Osteoblast (primary cell): Measurements from ENCODE around the gene TAB2. TPM values are rescaled to one million over a fixed set of nuclear protein-coding genes. Genes with fewer than 3 reads are reported as not detected.

Source experiments
- DNase-seq: peaks from one replicate; pipeline ENCODE4 v3.0.0; 2011; ENCODE audit warnings: low spot score, mixed read lengths; ENCODE audit not compliant: insufficient read length; ENCODE audit errors: missing footprints
- H2AFZ ChIP-seq: 2 replicates; pipeline ENCODE4 v1.6.0; 2011; ENCODE audit warnings: mild to moderate bottlenecking, low read length
- H3K27ac ChIP-seq: 2 replicates; pipeline ENCODE4 v1.5.1; 2011; ENCODE audit warnings: mild to moderate bottlenecking, low read depth, low read length, moderate library complexity
- H3K27me3 ChIP-seq: 2 replicates; pipeline ENCODE4 v1.6.0; 2012; ENCODE audit warnings: mild to moderate bottlenecking, control low read depth, inconsistent platforms, low read length, moderate library complexity; ENCODE audit not compliant: insufficient read depth
- H3K36me3 ChIP-seq: 2 replicates; pipeline ENCODE4 v1.5.1; 2011; ENCODE audit warnings: mild to moderate bottlenecking, low read length, control low read depth, moderate library complexity; ENCODE audit not compliant: insufficient read depth
- H3K4me1 ChIP-seq: 2 replicates; pipeline ENCODE4 v1.5.1; 2011; ENCODE audit warnings: mild to moderate bottlenecking, low read length, control low read depth, moderate library complexity; ENCODE audit not compliant: insufficient read depth
- H3K4me2 ChIP-seq: 2 replicates; pipeline ENCODE4 v1.6.0; 2011; ENCODE audit warnings: mild to moderate bottlenecking, low read length; ENCODE audit not compliant: insufficient read depth
- H3K4me3 ChIP-seq: fragments of 200-600 bp; sonication (generic); 3 replicates; pipeline ENCODE4 v1.5.1; 2012; ENCODE audit warnings: mild to moderate bottlenecking, low read length, inconsistent platforms; ENCODE audit not compliant: insufficient read depth
- H3K79me2 ChIP-seq: 2 replicates; pipeline ENCODE4 v1.6.0; 2012; ENCODE audit warnings: mild to moderate bottlenecking, low read length, control low read depth, inconsistent platforms; ENCODE audit not compliant: insufficient read depth
- H3K9me3 ChIP-seq: 2 replicates; pipeline ENCODE4 v1.5.1; 2011; ENCODE audit warnings: low read depth, low read length, control low read depth
- H4K20me1 ChIP-seq: 2 replicates; pipeline ENCODE4 v1.6.0; 2012; ENCODE audit warnings: mild to moderate bottlenecking, low read length, control low read depth; ENCODE audit not compliant: insufficient read depth
- total RNA-seq: library from RNA; depleted of rRNA; stranded (reverse); fragments of >200 nt; gene quantifications from 2 replicates; pipeline ENCODE4 v1.2.3, GENCODE V29; 2012
- TF ChIP-seq, protein P1 (sequence below): IDR thresholded peaks from 2 replicates; pipeline ENCODE4 v1.5.1; 2011; ENCODE audit warnings: mild to moderate bottlenecking, low read depth, low read length, moderate library complexity; ENCODE audit errors: extremely low read depth

The TAB2 gene
- total RNA-seq, 1 donor: 28.2 TPM

DNA sequence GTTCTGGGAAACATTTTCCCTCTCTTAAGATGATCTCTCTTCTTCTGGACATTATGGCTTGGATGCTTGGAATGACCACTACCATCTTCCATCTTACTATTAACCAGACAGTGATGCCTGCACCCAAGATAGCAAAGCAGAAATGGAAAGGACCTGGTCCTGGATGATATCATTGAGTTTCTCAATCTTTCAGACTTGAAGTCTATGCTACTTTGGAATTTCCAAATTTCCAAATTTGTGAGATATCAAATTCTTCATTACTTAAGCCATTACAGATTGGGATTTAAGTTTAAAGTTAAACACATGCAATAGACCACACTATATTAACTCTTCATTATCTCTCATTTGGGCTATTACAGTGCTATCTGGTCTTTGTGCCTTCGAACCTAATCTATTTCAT lies 3.7 kb upstream of the TAB2 start:
- H3K27ac ChIP-seq: no peak overlapping the region
- no peak overlapping the region for H3K4me2 ChIP-seq
- H3K79me2 ChIP-seq: peaks cover 19% of the 10 kb centered on the region
- no peak overlapping the region for H2AFZ ChIP-seq
- H3K9me3 ChIP-seq: no peaks in the 10 kb centered on the region
- peaks cover 4% of the 10 kb centered on the region for H3K27me3 ChIP-seq
- no peak for DNase-seq
- H3K4me1 ChIP-seq: no peaks in the 10 kb centered on the region
- H3K36me3 ChIP-seq: no peaks in the 10 kb centered on the region
- no peak overlapping the region for H3K4me3 ChIP-seq
- H4K20me1 ChIP-seq: peaks cover 5% of the 10 kb centered on the region
- TF ChIP-seq, protein P1, sequence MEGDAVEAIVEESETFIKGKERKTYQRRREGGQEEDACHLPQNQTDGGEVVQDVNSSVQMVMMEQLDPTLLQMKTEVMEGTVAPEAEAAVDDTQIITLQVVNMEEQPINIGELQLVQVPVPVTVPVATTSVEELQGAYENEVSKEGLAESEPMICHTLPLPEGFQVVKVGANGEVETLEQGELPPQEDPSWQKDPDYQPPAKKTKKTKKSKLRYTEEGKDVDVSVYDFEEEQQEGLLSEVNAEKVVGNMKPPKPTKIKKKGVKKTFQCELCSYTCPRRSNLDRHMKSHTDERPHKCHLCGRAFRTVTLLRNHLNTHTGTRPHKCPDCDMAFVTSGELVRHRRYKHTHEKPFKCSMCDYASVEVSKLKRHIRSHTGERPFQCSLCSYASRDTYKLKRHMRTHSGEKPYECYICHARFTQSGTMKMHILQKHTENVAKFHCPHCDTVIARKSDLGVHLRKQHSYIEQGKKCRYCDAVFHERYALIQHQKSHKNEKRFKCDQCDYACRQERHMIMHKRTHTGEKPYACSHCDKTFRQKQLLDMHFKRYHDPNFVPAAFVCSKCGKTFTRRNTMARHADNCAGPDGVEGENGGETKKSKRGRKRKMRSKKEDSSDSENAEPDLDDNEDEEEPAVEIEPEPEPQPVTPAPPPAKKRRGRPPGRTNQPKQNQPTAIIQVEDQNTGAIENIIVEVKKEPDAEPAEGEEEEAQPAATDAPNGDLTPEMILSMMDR: no peak

DNA sequence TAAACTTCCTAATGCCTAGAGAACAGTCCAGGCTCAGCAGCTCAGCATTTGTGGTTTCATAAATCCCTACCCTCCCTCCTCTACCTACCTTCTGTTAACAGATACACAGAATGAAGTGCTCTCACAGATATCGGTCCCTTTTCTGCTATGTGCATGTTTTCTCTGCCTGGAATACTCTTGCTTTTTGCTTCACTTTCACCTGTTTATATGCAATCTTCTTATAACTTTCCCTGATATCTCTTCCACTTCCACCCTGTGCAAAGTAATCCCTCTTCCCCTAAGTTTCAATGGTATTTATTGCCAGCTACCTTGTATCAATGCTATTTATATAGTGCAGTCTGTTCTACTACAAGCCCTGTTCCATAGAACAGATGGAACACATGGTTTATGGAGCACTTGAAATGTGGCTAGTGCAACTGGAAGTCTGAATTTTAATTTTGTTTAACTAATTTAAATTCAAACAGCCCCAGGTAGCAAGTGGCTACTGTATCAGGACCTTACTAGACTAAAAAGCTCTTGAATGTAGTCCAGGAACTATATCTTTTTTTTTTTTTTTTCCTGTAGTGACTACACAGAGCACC lies 3.1 kb upstream of the TAB2 start:
- H3K9me3 ChIP-seq: no peaks in the 10 kb centered on the region
- H3K4me2 ChIP-seq: no peak overlapping the region
- peaks cover 8% of the 10 kb centered on the region for H4K20me1 ChIP-seq
- no peaks in the 10 kb centered on the region for H3K36me3 ChIP-seq
- peaks cover 4% of the 10 kb centered on the region for H3K27me3 ChIP-seq
- H3K4me3 ChIP-seq: no peak overlapping the region
- no peak overlapping the region for H2AFZ ChIP-seq
- peaks cover 3% of the 10 kb centered on the region for H3K4me1 ChIP-seq
- H3K79me2 ChIP-seq: peaks cover 24% of the 10 kb centered on the region
- TF ChIP-seq, protein P1: no peak
- no peak for DNase-seq
- no peak overlapping the region for H3K27ac ChIP-seq

DNA sequence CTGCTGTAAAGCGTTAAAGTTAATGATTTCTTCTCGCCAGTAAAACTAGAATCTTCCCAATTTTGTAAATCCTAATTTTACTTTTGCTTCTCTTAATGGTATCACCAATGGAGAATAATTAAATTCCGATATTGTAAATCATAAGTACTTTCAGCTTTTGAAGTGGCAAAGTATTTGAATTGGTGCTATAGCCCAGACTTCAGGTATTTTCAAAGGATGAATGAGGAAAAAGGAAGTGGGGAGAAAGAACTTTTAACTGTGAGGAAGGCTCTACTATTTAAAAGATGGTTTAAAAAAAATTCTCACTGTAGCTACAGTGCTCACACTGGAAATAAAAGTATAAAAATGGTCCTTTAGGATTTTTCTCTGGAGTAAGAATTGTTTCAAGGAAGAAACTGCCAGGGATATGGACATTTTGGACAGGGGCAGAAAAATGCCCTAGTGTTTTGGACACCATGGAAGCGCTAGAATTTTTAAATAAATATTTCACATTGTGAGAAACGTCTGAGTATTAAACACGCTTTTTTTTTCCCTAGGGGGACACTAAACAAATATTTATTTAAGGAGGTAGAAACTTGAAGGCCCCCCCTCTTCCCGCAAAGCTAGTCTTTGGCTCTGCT lies 1.3 kb upstream of the TAB2 start:
- peak; percentile 51 for DNase-seq
- Histone ChIP-seq H3K27ac (peak overlapping the region; percentile 58), H3K4me3 (peak overlapping the region; percentile 90), H3K36me3 (no peaks in the 10 kb centered on the region), H4K20me1 (peaks cover 26% of the 10 kb centered on the region), H3K79me2 (peaks cover 42% of the 10 kb centered on the region), H3K4me1 (peaks cover 21% of the 10 kb centered on the region), H2AFZ (peak overlapping the region; percentile 73), H3K9me3 (no peaks in the 10 kb centered on the region), H3K27me3 (no peaks in the 10 kb centered on the region), H3K4me2 (peak overlapping the region; percentile 92)
- TF ChIP-seq, protein P1: no peak

DNA sequence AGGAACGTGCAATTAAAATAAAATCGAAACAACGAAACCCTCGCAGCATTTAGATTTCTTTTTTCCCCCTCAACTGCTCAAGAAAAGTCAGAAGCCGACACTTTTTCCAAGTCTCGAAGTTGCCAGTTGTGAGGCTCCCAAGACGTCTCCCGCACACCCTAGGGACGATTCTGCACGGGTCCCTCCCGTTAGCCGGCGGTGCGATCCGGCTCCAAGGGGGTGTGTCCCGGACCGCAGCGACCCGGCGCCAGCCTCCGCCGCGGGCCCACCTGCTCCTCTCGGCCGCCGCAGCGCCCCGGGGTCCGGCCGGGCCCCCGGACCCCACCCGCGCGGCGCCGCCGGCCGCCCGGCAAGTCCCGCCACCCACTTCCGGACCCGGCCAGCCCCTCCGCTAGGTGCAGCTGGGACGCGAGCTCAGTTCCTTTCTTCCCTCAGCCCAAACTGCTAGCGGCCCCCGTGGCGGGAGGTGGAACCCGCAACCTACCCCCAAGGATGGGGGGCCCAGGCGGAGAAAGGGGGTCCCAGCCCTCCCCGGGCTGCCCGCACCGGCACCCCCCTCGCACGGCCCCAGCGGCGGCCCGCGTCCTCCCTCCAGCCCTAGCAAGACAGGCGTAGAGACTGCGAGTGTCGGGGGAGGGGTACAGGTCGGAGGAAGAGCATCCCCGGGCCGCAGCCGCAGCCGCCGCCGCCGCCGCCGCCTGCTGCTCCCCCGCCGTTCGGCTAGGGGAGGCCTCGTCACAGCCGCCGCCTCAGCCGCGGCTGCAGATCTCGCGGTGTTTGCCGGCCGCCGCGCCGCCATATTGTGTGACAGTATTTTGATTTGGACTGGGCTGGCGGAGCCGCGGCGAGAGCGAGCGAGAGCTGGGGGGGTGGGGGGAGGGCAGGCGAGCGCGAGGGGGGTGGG lies 520 bp upstream of the TAB2 start:
- H3K27me3 ChIP-seq: no peaks in the 10 kb centered on the region
- peak; percentile 98 for DNase-seq
- TF ChIP-seq, protein P1: no peak
- peak overlapping the region; percentile 78 for H2AFZ ChIP-seq
- H3K4me1 ChIP-seq: peaks cover 24% of the 10 kb centered on the region
- H3K4me3 ChIP-seq: peak overlapping the region; percentile 90
- H4K20me1 ChIP-seq: peaks cover 33% of the 10 kb centered on the region
- H3K4me2 ChIP-seq: peak overlapping the region; percentile 92
- H3K9me3 ChIP-seq: no peaks in the 10 kb centered on the region
- H3K79me2 ChIP-seq: peaks cover 50% of the 10 kb centered on the region
- H3K27ac ChIP-seq: peak overlapping the region; percentile 58
- no peaks in the 10 kb centered on the region for H3K36me3 ChIP-seq
